DOHH2 (cell line): ENCODE results near the gene SRSF12.

Experiments used
- CTCF ChIP-seq: fragments of 200-600 bp; sonication (generic); IDR thresholded peaks from one replicate; pipeline ENCODE4 v1.5.1; 2014; ENCODE audit warnings: antibody characterized with exemption, mild to moderate bottlenecking, low read depth, low read length; ENCODE audit not compliant: poor library complexity, severe bottlenecking
- EZH2phosphoT487 ChIP-seq: fragments of 200-600 bp; sonication (generic); IDR thresholded peaks from 2 replicates; pipeline ENCODE4 v1.6.1; 2017; ENCODE audit warnings: borderline replicate concordance, mild to moderate bottlenecking, antibody characterized with exemption, low read length, moderate library complexity, mixed read lengths

- no peak for TF ChIP-seq CTCF
- no peak for TF ChIP-seq EZH2phosphoT487
These were observed 63.7 kb downstream of the SRSF12 start for GRCh38 chr6:89054208-89054607.
